Right lobe of liver (tissue), 6 donors: Measurements from ENCODE around the gene CYTH1. TPM values are rescaled to one million over a fixed set of nuclear protein-coding genes. Genes with fewer than 3 reads are reported as not detected.

Experiments
- ATAC-seq, 4 donors: fragments of 200-7000 bp; cut with Tn5 transposase; one replicate each; pipeline ENCODE4 v1.9.1; 2020; ENCODE audit warnings: mild to moderate bottlenecking in 4 of 4, moderate library complexity in 4 of 4
- DNase-seq, 3 donors: peaks; one replicate each; pipeline ENCODE4 v3.0.0-alpha.2; 2020
- H3K27ac ChIP-seq, 3 donors: fragments of 200-600 bp; one replicate each; pipeline ENCODE4 v1.8.0; 2022
- H3K27me3 ChIP-seq, 2 donors: fragments of 200-600 bp; one replicate each; pipeline ENCODE4 v1.8.0; 2022
- H3K36me3 ChIP-seq, 4 donors: fragments of 200-600 bp; sonication (generic) in 1 of 4; one replicate each; pipeline versions ENCODE4 v1.5.1 to v1.8.0; 2017 to 2022; ENCODE audit warnings: control low read depth in 1 of 4
- H3K4me1 ChIP-seq, 4 donors: fragments of 200-600 bp; sonication (generic) in 1 of 4; one replicate each; pipeline versions ENCODE4 v1.5.1 to v1.8.0; 2017 to 2022; ENCODE audit warnings: control low read depth in 1 of 4
- H3K4me3 ChIP-seq, 3 donors: fragments of 200-600 bp; one replicate each; pipeline ENCODE4 v1.8.0; 2022
- H3K9me3 ChIP-seq, 4 donors: fragments of 200-600 bp; sonication (generic) in 1 of 4; one replicate each; pipeline versions ENCODE4 v1.5.1 to v1.8.0; 2017 to 2022; ENCODE audit warnings: control low read depth in 1 of 4
- CTCF ChIP-seq, 4 donors: fragments of 200-600 bp in 3 of 4; fragments of 450-650 bp in 1 of 4; IDR thresholded peaks; one replicate each; pipeline versions ENCODE4 v1.5.1 to v1.8.0; 2016 to 2022; ENCODE audit warnings: antibody characterized with exemption in 4 of 4, mild to moderate bottlenecking in 2 of 4
- POLR2A ChIP-seq: fragments of 450-650 bp; IDR thresholded peaks from one replicate; pipeline ENCODE4 v1.6.1; 2017; ENCODE audit warnings: antibody characterized with exemption, mild to moderate bottlenecking
- WGBS: methylation state at CpG from one replicate; pipeline ENCODE4 v1.1.6; 2018; ENCODE audit warnings: low coverage, low lambda C conversion rate; ENCODE audit not compliant: insufficient coverage; ENCODE audit errors: missing lambda C conversion rate; 5-methylcytosine and 5-hydroxymethylcytosine counted together
- intact Hi-C, 2 donors: fragments of 100-400 bp; cut with DNase I; formaldehyde crosslinking; loops; one replicate each; pipeline versions ENCODE4 v1.11.2 to v1.14.1; 2022
- total RNA-seq, 6 experiments: library from RNA; depleted of rRNA in 2 of 6; stranded (reverse); fragments of >200 nt in 2 of 6; fragmentation: NEBNext Ultra II Directional in 3 of 6; extraction: Animal tissue kit (Norgen Biotek cat#: 25700) in 3 of 6; gene quantifications; one replicate each; pipeline versions ENCODE4 v1.1.0 to v1.2.4, GENCODE V29; 2016 to 2023
- donor health status: DM: no; HTN: yes; CAD: no.
- donor health status: DM: no; HTN: no; CAD: no.
- donor health status: DM: no; HTN: no; CAD: no.
- donor health status: DM: no; HTN: yes; CAD: no.
- donor health status: DM: no; HTN: yes; CAD: no.

Gene CYTH1
- total RNA-seq, 6 experiments from 2014 or later = 14.8 to 46.2 (median 28.8) TPM

- WGBS = 92% methylated on average over 4 of the region's 4 CpGs
- no peak overlapping the region for H3K4me3 ChIP-seq
- no peak for ATAC-seq
- intact Hi-C loops = no loop called here
- H3K27ac ChIP-seq = peak overlapping the region in 2 of 3 donors; percentile 8 to 41
- DNase-seq = no peak
- peaks cover 0 to 20% (median 8%) of the 10 kb centered on the region in 4 donors for H3K4me1 ChIP-seq
- H3K9me3 ChIP-seq = no peaks in the 10 kb centered on the region
- TF ChIP-seq POLR2A = no peak
- TF ChIP-seq CTCF (IDR thresholded peaks at IDR 0.05) = no peak
- H3K27me3 ChIP-seq = no peaks in the 10 kb centered on the region
- H3K36me3 ChIP-seq = peaks cover 0 to 8% (median 0%) of the 10 kb centered on the region in 4 donors
These were observed 8.5 kb upstream of the CYTH1 start for GRCh38 chr17:78790552-78790951.

GRCh38 chr17:78789663-78790181 lies 7.6 kb upstream of the CYTH1 start:
- TF ChIP-seq POLR2A (no peak), CTCF (IDR thresholded peaks at IDR 0.05) (no peak)
- ATAC-seq (peak; percentile 70 to 82 (median 80)), DNase-seq (peak; percentile 83 to 90 (median 87))
- Histone ChIP-seq H3K36me3 (peaks cover 0 to 4% (median 0%) of the 10 kb centered on the region in 4 donors), H3K4me1 (peaks cover 0 to 20% (median 8%) of the 10 kb centered on the region in 4 donors), H3K27me3 (no peaks in the 10 kb centered on the region), H3K4me3 (no peak overlapping the region), H3K27ac (peak overlapping the region; percentile 8 to 41 (median 8)), H3K9me3 (no peaks in the 10 kb centered on the region)
- intact Hi-C loops = no loop called here
- 20% methylated on average over 12 of the region's 14 CpGs for WGBS

GRCh38 chr17:78789149-78789662 lies 7.1 kb upstream of the CYTH1 start:
- intact Hi-C loops = no loop called here
- WGBS = 72% methylated on average over 5 of the region's 5 CpGs

GRCh38 chr17:78788451-78788850 lies 6.4 kb upstream of the CYTH1 start:
- H3K9me3 ChIP-seq = no peaks in the 10 kb centered on the region
- intact Hi-C loops = no loop called here
- no peaks in the 10 kb centered on the region for H3K27me3 ChIP-seq
- H3K27ac ChIP-seq = no peak overlapping the region
- no peaks in the 10 kb centered on the region for H3K36me3 ChIP-seq
- H3K4me1 ChIP-seq = peaks cover 0 to 27% (median 8%) of the 10 kb centered on the region in 4 donors
- no peak for ATAC-seq
- H3K4me3 ChIP-seq = no peak overlapping the region
- no peak for DNase-seq
- WGBS = 89% methylated on average over 4 of the region's 7 CpGs
- TF ChIP-seq CTCF (IDR thresholded peaks at IDR 0.05) = no peak
- TF ChIP-seq POLR2A = no peak

More at GRCh38 chr17:78789149-78789662, 7.1 kb upstream of the CYTH1 start:
- peaks cover 0 to 2% (median 0%) of the 10 kb centered on the region in 4 donors for H3K36me3 ChIP-seq
- no peaks in the 10 kb centered on the region for H3K27me3 ChIP-seq
- no peak overlapping the region for H3K4me3 ChIP-seq
- H3K9me3 ChIP-seq = no peaks in the 10 kb centered on the region
- TF ChIP-seq CTCF (IDR thresholded peaks at IDR 0.05) (no peak), POLR2A (no peak)
- no peak overlapping the region for H3K27ac ChIP-seq
- peaks cover 0 to 20% (median 8%) of the 10 kb centered on the region in 4 donors for H3K4me1 ChIP-seq
- ATAC-seq (peak; percentile 8 to 40 (median 23)), DNase-seq (no peak)
